Endothelial cell (in vitro differentiated cells): ENCODE measurements around the gene ZNF439. TPM values are rescaled to one million over a fixed set of nuclear protein-coding genes. Genes with fewer than 3 reads are reported as not detected.
"Not testable (repeated sequence)": the region's sequence is repeated elsewhere in the genome, so short reads cannot be mapped to it uniquely, and the experiment has no call there.

Experiments
- DNase-seq: peaks from one replicate; pipeline ENCODE4 v3.0.0; 2021; ENCODE audit warnings: low spot score
- H3K27ac Mint-ChIP-seq: one replicate; pipeline ENCODE4 v1.8.0; 2021; ENCODE audit warnings: mixed read lengths, inconsistent platforms; ENCODE audit not compliant: unreplicated experiment
- H3K27me3 Mint-ChIP-seq: one replicate; pipeline ENCODE4 v1.8.0; 2021; ENCODE audit warnings: mild to moderate bottlenecking, moderate library complexity, mixed read lengths, inconsistent platforms; ENCODE audit not compliant: unreplicated experiment
- H3K36me3 Mint-ChIP-seq: one replicate; pipeline ENCODE4 v1.8.0; 2021; ENCODE audit warnings: mild to moderate bottlenecking, low read depth, mixed read lengths, inconsistent platforms; ENCODE audit not compliant: unreplicated experiment
- H3K4me1 Mint-ChIP-seq: one replicate; pipeline ENCODE4 v1.8.0; 2021; ENCODE audit warnings: mild to moderate bottlenecking, mixed read lengths, inconsistent platforms; ENCODE audit not compliant: unreplicated experiment
- H3K4me3 Mint-ChIP-seq: one replicate; pipeline ENCODE4 v1.8.0; 2021; ENCODE audit warnings: mild to moderate bottlenecking, mixed read lengths, inconsistent platforms; ENCODE audit not compliant: unreplicated experiment
- H3K9me3 Mint-ChIP-seq: one replicate; pipeline ENCODE4 v1.8.0; 2021; ENCODE audit warnings: mixed read lengths, inconsistent platforms; ENCODE audit not compliant: unreplicated experiment
- CTCF ChIP-seq: fragments of 200-600 bp; sonication (generic); IDR thresholded peaks from one replicate; pipeline ENCODE4 v1.5.0; 2021; ENCODE audit warnings: antibody characterized with exemption; ENCODE audit not compliant: unreplicated experiment
- total RNA-seq: library from RNA; stranded (reverse); fragmentation: NEBNext Ultra II Directional; extraction: Animal tissue kit (Norgen Biotek cat#: 25700); gene quantifications from one replicate; pipeline ENCODE4 v1.2.1, GENCODE V29; 2021; ENCODE audit not compliant: unreplicated experiment

ZNF439 gene
- total RNA-seq, 1 donor from 2014 or later: 0.18 TPM

- no peak overlapping the region for H3K27ac Mint-ChIP-seq
- H3K27me3 Mint-ChIP-seq: peaks cover 6% of the 10 kb centered on the region
- no peak for DNase-seq
- H3K4me1 Mint-ChIP-seq: no peaks in the 10 kb centered on the region
- peaks cover 40% of the 10 kb centered on the region for H3K9me3 Mint-ChIP-seq
- peaks cover 16% of the 10 kb centered on the region for H3K36me3 Mint-ChIP-seq
- no peak for TF ChIP-seq CTCF
- no peak overlapping the region for H3K4me3 Mint-ChIP-seq
These were observed 4.8 kb downstream of the ZNF439 start for GRCh38 chr19:11853358-11853757.

- H3K9me3 Mint-ChIP-seq: peaks cover 35% of the 10 kb centered on the region
- no peak for DNase-seq
- no peak overlapping the region for H3K27ac Mint-ChIP-seq
- no peaks in the 10 kb centered on the region for H3K4me1 Mint-ChIP-seq
- H3K27me3 Mint-ChIP-seq: peaks cover 3% of the 10 kb centered on the region
- H3K36me3 Mint-ChIP-seq: peaks cover 9% of the 10 kb centered on the region
- H3K4me3 Mint-ChIP-seq: no peak overlapping the region
- TF ChIP-seq CTCF: no peak
These were observed 8.2 kb downstream of the ZNF439 start for GRCh38 chr19:11856596-11857250.

- H3K27ac Mint-ChIP-seq: no peak overlapping the region
- no peak for TF ChIP-seq CTCF
- H3K36me3 Mint-ChIP-seq: peaks cover 8% of the 10 kb centered on the region
- no peaks in the 10 kb centered on the region for H3K4me1 Mint-ChIP-seq
- no peak overlapping the region for H3K4me3 Mint-ChIP-seq
- peaks cover 32% of the 10 kb centered on the region for H3K9me3 Mint-ChIP-seq
- peaks cover 2% of the 10 kb centered on the region for H3K27me3 Mint-ChIP-seq
- DNase-seq: no peak
These were observed 12.2 kb downstream of the ZNF439 start for GRCh38 chr19:11860721-11861120.

- no peak for DNase-seq
- TF ChIP-seq CTCF: no peak
- H3K4me1 Mint-ChIP-seq: no peaks in the 10 kb centered on the region
- H3K36me3 Mint-ChIP-seq: peaks cover 4% of the 10 kb centered on the region
- H3K4me3 Mint-ChIP-seq: no peak overlapping the region
- H3K9me3 Mint-ChIP-seq: peaks cover 31% of the 10 kb centered on the region
- no peaks in the 10 kb centered on the region for H3K27me3 Mint-ChIP-seq
- H3K27ac Mint-ChIP-seq: no peak overlapping the region
These were observed 12.8 kb downstream of the ZNF439 start for GRCh38 chr19:11861301-11861700.

GRCh38 chr19:11867766-11868165, 19.2 kb downstream of the ZNF439 start:
- not testable (repeated sequence) for H3K27me3 Mint-ChIP-seq, H3K4me1 Mint-ChIP-seq

More at GRCh38 chr19:11867766-11868165, 19.2 kb downstream of the ZNF439 start:
- DNase-seq, H3K4me3 Mint-ChIP-seq, H3K27ac Mint-ChIP-seq, H3K36me3 Mint-ChIP-seq: not testable (repeated sequence)
- H3K9me3 Mint-ChIP-seq: peaks cover 46% of the 10 kb centered on the region
